Activated T-cell treated with anti-CD3 and anti-CD28 coated beads, Interleukin-2, amount 50 U/mL, for 72 hours (primary cell): ENCODE measurements around the gene F7. TPM values are rescaled to one million over a fixed set of nuclear protein-coding genes. Genes with fewer than 3 reads are reported as not detected.

ENCODE experiments used
- ATAC-seq, 2 donors: fragments of 150-1000 bp; cut with Tn5 transposase; replicated peaks in 1 of 2; 2 replicates each; pipeline ENCODE4 v1.10.0; 2021; ENCODE audit warnings: moderate library complexity in 2 of 2, mild to moderate bottlenecking in 1 of 2
- DNase-seq, 2 donors: peaks; one replicate each; pipeline ENCODE4 v3.0.0; 2021 to 2022; ENCODE audit warnings: mixed read lengths in 1 of 2
- H3K27ac Mint-ChIP-seq: one replicate; pipeline ENCODE4 v1.8.0; 2022; ENCODE audit warnings: mild to moderate bottlenecking, moderate library complexity, mixed read lengths
- H3K27me3 Mint-ChIP-seq: one replicate; pipeline ENCODE4 v1.8.0; 2022; ENCODE audit warnings: low read depth, mixed read lengths
- H3K36me3 Mint-ChIP-seq, 2 donors: one replicate each; pipeline ENCODE4 v1.8.0; 2022; ENCODE audit warnings: mixed read lengths in 2 of 2, mild to moderate bottlenecking in 1 of 2; ENCODE audit not compliant: insufficient read depth in 2 of 2
- H3K4me1 Mint-ChIP-seq: one replicate; pipeline ENCODE4 v1.8.0; 2022; ENCODE audit warnings: low read depth, mixed read lengths
- H3K4me3 Mint-ChIP-seq, 2 donors: one replicate each; pipeline ENCODE4 v1.8.0; 2022; ENCODE audit warnings: mild to moderate bottlenecking in 2 of 2, mixed read lengths in 2 of 2, moderate library complexity in 2 of 2
- H3K9me3 Mint-ChIP-seq, 2 donors: one replicate each; pipeline ENCODE4 v1.8.0; 2022; ENCODE audit warnings: mixed read lengths in 2 of 2
- total RNA-seq, 2 donors: library from RNA; stranded (reverse); gene quantifications; one replicate each; pipeline ENCODE4 v1.2.3, GENCODE V29; 2022

F7 gene
- total RNA-seq, 2 donors from 2014 or later, result not detected

GRCh38 chr13:113142876-113143275 lies 37.3 kb downstream of the F7 start:
- peaks cover 5 to 7% of the 10 kb centered on the region in 2 donors for H3K36me3 Mint-ChIP-seq
- DNase-seq (no peak), ATAC-seq (no peak)
- no peak overlapping the region for H3K27ac Mint-ChIP-seq
- peaks cover 4 to 5% of the 10 kb centered on the region in 2 donors for H3K9me3 Mint-ChIP-seq
- no peaks in the 10 kb centered on the region for H3K27me3 Mint-ChIP-seq
- no peak overlapping the region for H3K4me3 Mint-ChIP-seq
- peaks cover 11% of the 10 kb centered on the region for H3K4me1 Mint-ChIP-seq

- H3K36me3 Mint-ChIP-seq, result peaks cover 5 to 7% of the 10 kb centered on the region in 2 donors
- peaks cover 11% of the 10 kb centered on the region for H3K4me1 Mint-ChIP-seq
- no peaks in the 10 kb centered on the region for H3K27me3 Mint-ChIP-seq
- no peak for DNase-seq
- peaks cover 4 to 5% of the 10 kb centered on the region in 2 donors for H3K9me3 Mint-ChIP-seq
- ATAC-seq, result no peak
- no peak overlapping the region for H3K27ac Mint-ChIP-seq
- H3K4me3 Mint-ChIP-seq, result no peak overlapping the region
Measured at GRCh38 chr13:113143466-113144254, 38.1 kb downstream of the F7 start.

- Mint-ChIP-seq H3K27ac (no peak overlapping the region), H3K9me3 (peaks cover 4 to 5% of the 10 kb centered on the region in 2 donors), H3K4me3 (no peak overlapping the region), H3K36me3 (peaks cover 5 to 7% of the 10 kb centered on the region in 2 donors), H3K4me1 (peaks cover 11% of the 10 kb centered on the region), H3K27me3 (no peaks in the 10 kb centered on the region)
- ATAC-seq (no peak), DNase-seq (no peak)
Measured at GRCh38 chr13:113144255-113144629, 38.7 kb downstream of the F7 start.

GRCh38 chr13:113145496-113145895 lies 39.9 kb downstream of the F7 start:
- Mint-ChIP-seq H3K27ac (no peak overlapping the region), H3K36me3 (peaks cover 5 to 7% of the 10 kb centered on the region in 2 donors), H3K9me3 (peaks cover 4 to 5% of the 10 kb centered on the region in 2 donors), H3K4me1 (peaks cover 11% of the 10 kb centered on the region), H3K4me3 (peak overlapping the region in 1 of 2 donors; percentile 18), H3K27me3 (no peaks in the 10 kb centered on the region)
- peak; percentile 74 to 87 for ATAC-seq
- peak; percentile 46 to 54 for DNase-seq

GRCh38 chr13:113145911-113146598 lies 40.5 kb downstream of the F7 start:
- Mint-ChIP-seq H3K4me1 (peaks cover 11% of the 10 kb centered on the region), H3K9me3 (peaks cover 4 to 5% of the 10 kb centered on the region in 2 donors), H3K27ac (no peak overlapping the region), H3K4me3 (peak overlapping the region in 1 of 2 donors; percentile 18), H3K36me3 (peaks cover 5 to 7% of the 10 kb centered on the region in 2 donors), H3K27me3 (no peaks in the 10 kb centered on the region)
- ATAC-seq, result peak; percentile 36 to 44
- no peak for DNase-seq

GRCh38 chr13:113146750-113147149 lies 41.2 kb downstream of the F7 start:
- H3K27me3 Mint-ChIP-seq, result no peaks in the 10 kb centered on the region
- peaks cover 5 to 7% of the 10 kb centered on the region in 2 donors for H3K36me3 Mint-ChIP-seq
- H3K4me3 Mint-ChIP-seq, result no peak overlapping the region

GRCh38 chr13:113147206-113147605 lies 41.6 kb downstream of the F7 start:
- H3K27ac Mint-ChIP-seq, result no peak overlapping the region
- H3K27me3 Mint-ChIP-seq, result peaks cover 2% of the 10 kb centered on the region
- H3K4me1 Mint-ChIP-seq, result peaks cover 14% of the 10 kb centered on the region
- H3K4me3 Mint-ChIP-seq, result no peak overlapping the region
- ATAC-seq, result no peak
- no peak for DNase-seq
- peaks cover 5 to 7% of the 10 kb centered on the region in 2 donors for H3K36me3 Mint-ChIP-seq
- H3K9me3 Mint-ChIP-seq, result peaks cover 4 to 5% of the 10 kb centered on the region in 2 donors

More at GRCh38 chr13:113146750-113147149, 41.2 kb downstream of the F7 start:
- Mint-ChIP-seq H3K9me3 (peaks cover 4 to 5% of the 10 kb centered on the region in 2 donors), H3K27ac (no peak overlapping the region), H3K4me1 (peaks cover 11% of the 10 kb centered on the region)
- DNase-seq (no peak), ATAC-seq (no peak)

GRCh38 chr13:113148407-113148806 lies 42.8 kb downstream of the F7 start:
- H3K4me3 Mint-ChIP-seq, result no peak overlapping the region
- peaks cover 4 to 5% of the 10 kb centered on the region in 2 donors for H3K9me3 Mint-ChIP-seq
- H3K27me3 Mint-ChIP-seq, result peaks cover 10% of the 10 kb centered on the region
- H3K36me3 Mint-ChIP-seq, result peaks cover 7 to 10% of the 10 kb centered on the region in 2 donors
- DNase-seq, result no peak
- H3K27ac Mint-ChIP-seq, result no peak overlapping the region
- no peak for ATAC-seq
- peaks cover 23% of the 10 kb centered on the region for H3K4me1 Mint-ChIP-seq

GRCh38 chr13:113148940-113149503 lies 43.4 kb downstream of the F7 start:
- peaks cover 10% of the 10 kb centered on the region for H3K27me3 Mint-ChIP-seq
- no peak for DNase-seq
- H3K36me3 Mint-ChIP-seq, result peaks cover 9 to 10% of the 10 kb centered on the region in 2 donors
- peaks cover 4 to 5% of the 10 kb centered on the region in 2 donors for H3K9me3 Mint-ChIP-seq
- no peak overlapping the region for H3K27ac Mint-ChIP-seq
- H3K4me3 Mint-ChIP-seq, result no peak overlapping the region
- no peak for ATAC-seq
- peaks cover 23% of the 10 kb centered on the region for H3K4me1 Mint-ChIP-seq

GRCh38 chr13:113149711-113150549 lies 44.3 kb downstream of the F7 start:
- Mint-ChIP-seq H3K27ac (no peak overlapping the region), H3K36me3 (peaks cover 10 to 11% of the 10 kb centered on the region in 2 donors), H3K4me1 (peaks cover 22% of the 10 kb centered on the region), H3K9me3 (peaks cover 5 to 6% of the 10 kb centered on the region in 2 donors), H3K4me3 (no peak overlapping the region), H3K27me3 (peaks cover 10% of the 10 kb centered on the region)
- ATAC-seq (no peak), DNase-seq (no peak)

- peak overlapping the region; percentile 21 to 56 for H3K4me3 Mint-ChIP-seq
Measured at GRCh38 chr13:113150550-113151365, 45.2 kb downstream of the F7 start.

More at GRCh38 chr13:113150550-113151365, 45.2 kb downstream of the F7 start:
- no peak for ATAC-seq
- H3K27me3 Mint-ChIP-seq, result peaks cover 10% of the 10 kb centered on the region
- no peak overlapping the region for H3K27ac Mint-ChIP-seq
- no peak for DNase-seq
- H3K9me3 Mint-ChIP-seq, result peaks cover 8 to 10% of the 10 kb centered on the region in 2 donors
- H3K36me3 Mint-ChIP-seq, result peaks cover 13 to 14% of the 10 kb centered on the region in 2 donors
- H3K4me1 Mint-ChIP-seq, result peaks cover 14% of the 10 kb centered on the region
